ENCODE results near the gene TAX1BP1.

TAX1BP1 gene

GRCh38 chr7:27788437-27788836 is 48.5 kb downstream of the TAX1BP1 start:
- no peaks in the 10 kb centered on the region for H3K27me3 ChIP-seq (replicated peaks; ENCODE audit: insufficient read depth, low read length)
- no peak overlapping the region for H3K4me3 ChIP-seq (ENCODE audit: low read length)
- H3K4me1 ChIP-seq (ENCODE audit: low read length), result no peaks in the 10 kb centered on the region
- no peaks in the 10 kb centered on the region for H3K9me3 ChIP-seq (replicated peaks; ENCODE audit: insufficient read depth, low read length)
- no peak overlapping the region for H3K9ac ChIP-seq (ENCODE audit: low read length)
- no peaks in the 10 kb centered on the region for H4K20me1 ChIP-seq (ENCODE audit: insufficient read depth, low read length)
- H3K27ac ChIP-seq (ENCODE audit: low read length), result no peak overlapping the region
- H3F3A ChIP-seq (ENCODE audit: insufficient read depth, low read length), result no peaks in the 10 kb centered on the region
- TF ChIP-seq EZH2 (optimal IDR thresholded peaks at IDR 0.05; ENCODE audit: low read depth, low read length), result no peak
- no peak for TF ChIP-seq CTCF (IDR thresholded peaks at IDR 0.05; ENCODE audit: low read length)
- no peak for TF ChIP-seq EZH2phosphoT487 (IDR thresholded peaks at IDR 0.05; ENCODE audit: low read length)
- no peaks in the 10 kb centered on the region for H3K9me2 ChIP-seq (replicated peaks; ENCODE audit: insufficient read depth, low read length)
- H2AFZ ChIP-seq (ENCODE audit: low read length), result no peak overlapping the region
- 0 out of 2 replicates have a peak, but pooled peaks cover 2% of the 10 kb centered on the region for H3K36me3 ChIP-seq (replicated peaks; ENCODE audit: insufficient read depth, low read length)
- DNase-seq, result no peak
- H3K4me2 ChIP-seq (ENCODE audit: low read depth, low read length), result no peak overlapping the region
- no peaks in the 10 kb centered on the region for H3K79me2 ChIP-seq (ENCODE audit: low read length)

- H3F3A ChIP-seq (ENCODE audit: insufficient read depth, low read length), result no peaks in the 10 kb centered on the region
- no peaks in the 10 kb centered on the region for H4K20me1 ChIP-seq (ENCODE audit: insufficient read depth, low read length)
- no peaks in the 10 kb centered on the region for H3K9me2 ChIP-seq (replicated peaks; ENCODE audit: insufficient read depth, low read length)
- H3K27ac ChIP-seq (ENCODE audit: low read length), result no peak overlapping the region
- TF ChIP-seq CTCF (IDR thresholded peaks at IDR 0.05; ENCODE audit: low read length) (no peak), EZH2phosphoT487 (IDR thresholded peaks at IDR 0.05; ENCODE audit: low read length) (no peak), EZH2 (optimal IDR thresholded peaks at IDR 0.05; ENCODE audit: low read depth, low read length) (no peak)
- no peaks in the 10 kb centered on the region for H3K27me3 ChIP-seq (replicated peaks; ENCODE audit: insufficient read depth, low read length)
- H3K9me3 ChIP-seq (replicated peaks; ENCODE audit: insufficient read depth, low read length), result no peaks in the 10 kb centered on the region
- no peaks in the 10 kb centered on the region for H3K79me2 ChIP-seq (ENCODE audit: low read length)
- DNase-seq, result no peak
- no peak overlapping the region for H3K9ac ChIP-seq (ENCODE audit: low read length)
- no peaks in the 10 kb centered on the region for H3K4me1 ChIP-seq (ENCODE audit: low read length)
- H3K36me3 ChIP-seq (replicated peaks; ENCODE audit: insufficient read depth, low read length), result no peaks in the 10 kb centered on the region
- H3K4me2 ChIP-seq (ENCODE audit: low read depth, low read length), result no peak overlapping the region
- no peak overlapping the region for H2AFZ ChIP-seq (ENCODE audit: low read length)
- H3K4me3 ChIP-seq (ENCODE audit: low read length), result no peak overlapping the region
Observed at GRCh38 chr7:27793780-27794179, 53.8 kb downstream of the TAX1BP1 start.

- TF ChIP-seq CTCF (IDR thresholded peaks at IDR 0.05; ENCODE audit: low read length) (no peak), EZH2phosphoT487 (IDR thresholded peaks at IDR 0.05; ENCODE audit: low read length) (no peak), EZH2 (optimal IDR thresholded peaks at IDR 0.05; ENCODE audit: low read depth, low read length) (no peak)
- Histone ChIP-seq H3K4me1 (ENCODE audit: low read length) (no peaks in the 10 kb centered on the region), H3K27me3 (replicated peaks; ENCODE audit: insufficient read depth, low read length) (no peaks in the 10 kb centered on the region), H3K27ac (ENCODE audit: low read length) (no peak overlapping the region), H3F3A (ENCODE audit: insufficient read depth, low read length) (no peaks in the 10 kb centered on the region), H3K36me3 (replicated peaks; ENCODE audit: insufficient read depth, low read length) (no peaks in the 10 kb centered on the region), H3K9me3 (replicated peaks; ENCODE audit: insufficient read depth, low read length) (no peaks in the 10 kb centered on the region), H3K79me2 (ENCODE audit: low read length) (no peaks in the 10 kb centered on the region), H3K9ac (ENCODE audit: low read length) (no peak overlapping the region), H3K4me3 (ENCODE audit: low read length) (no peak overlapping the region), H3K9me2 (replicated peaks; ENCODE audit: insufficient read depth, low read length) (no peaks in the 10 kb centered on the region), H2AFZ (ENCODE audit: low read length) (no peak overlapping the region), H4K20me1 (ENCODE audit: insufficient read depth, low read length) (no peaks in the 10 kb centered on the region), H3K4me2 (ENCODE audit: low read depth, low read length) (no peak overlapping the region)
- no peak for DNase-seq
Observed at GRCh38 chr7:27795977-27796376, 56.0 kb downstream of the TAX1BP1 start.

All from MM.1S (cell line).